GM23338 (cell line): ENCODE measurements around the gene SOD1. TPM values are rescaled to one million over a fixed set of nuclear protein-coding genes. Genes with fewer than 3 reads are reported as not detected.

ENCODE experiments used
- ATAC-seq: fragments of 200-7000 bp; cut with Tn5 transposase; 3 replicates; pipeline ENCODE4 v1.9.1; 2020
- DNase-seq: peaks from one replicate; pipeline ENCODE4 v3.0.0-alpha.2; 2015; ENCODE audit warnings: low spot score
- H2AFZ ChIP-seq: fragments of 200-600 bp; sonication (generic); 2 replicates; pipeline ENCODE4 v1.8.0; 2016; ENCODE audit warnings: antibody characterized with exemption, mild to moderate bottlenecking, moderate library complexity
- H3F3A ChIP-seq: fragments of 200-600 bp; sonication (generic); replicated peaks from 2 replicates; pipeline ENCODE4 v1.8.0; 2017; ENCODE audit warnings: antibody characterized with exemption, mixed run types, low read depth
- H3K27ac ChIP-seq: fragments of 200-600 bp; sonication (generic); 2 replicates; pipeline ENCODE4 v1.6.1; 2016; ENCODE audit warnings: low read depth
- H3K27me3 ChIP-seq: fragments of 200-600 bp; sonication (generic); 2 replicates; pipeline ENCODE4 v1.8.0; 2016; ENCODE audit warnings: mild to moderate bottlenecking, mixed run types, moderate library complexity; ENCODE audit not compliant: insufficient read depth
- H3K36me3 ChIP-seq: fragments of 200-600 bp; sonication (generic); 2 replicates; pipeline ENCODE4 v1.8.0; 2016; ENCODE audit warnings: mild to moderate bottlenecking; ENCODE audit not compliant: insufficient read depth
- H3K4me1 ChIP-seq: fragments of 200-600 bp; sonication (generic); 2 replicates; pipeline ENCODE4 v1.8.0; 2016; ENCODE audit warnings: mild to moderate bottlenecking, moderate library complexity; ENCODE audit not compliant: insufficient read depth
- H3K4me2 ChIP-seq: fragments of 200-600 bp; sonication (generic); 2 replicates; pipeline ENCODE4 v1.7.1; 2017; ENCODE audit warnings: mixed run types
- H3K4me3 ChIP-seq: fragments of 200-600 bp; sonication (generic); 2 replicates; pipeline ENCODE4 v1.6.1; 2016; ENCODE audit warnings: mixed run types
- H3K79me2 ChIP-seq: fragments of 200-600 bp; sonication (generic); replicated peaks from 2 replicates; pipeline ENCODE4 v1.8.0; 2017; ENCODE audit warnings: mild to moderate bottlenecking; ENCODE audit not compliant: insufficient read depth
- H3K9me2 ChIP-seq: fragments of 200-600 bp; sonication (generic); 2 replicates; pipeline ENCODE4 v1.8.0; 2017; ENCODE audit not compliant: insufficient read depth
- H4K20me1 ChIP-seq: fragments of 200-600 bp; sonication (generic); replicated peaks from 2 replicates; pipeline ENCODE4 v1.8.0; 2017; ENCODE audit warnings: mild to moderate bottlenecking; ENCODE audit not compliant: insufficient read depth
- H3K27ac Mint-ChIP-seq: 2 replicates; pipeline ENCODE4 v1.8.0; 2020; ENCODE audit warnings: inconsistent platforms, mild to moderate bottlenecking, moderate library complexity, mixed read lengths
- H3K27me3 Mint-ChIP-seq: 3 replicates; pipeline ENCODE4 v1.8.0; 2022; ENCODE audit warnings: low read depth, mild to moderate bottlenecking, moderate library complexity, mixed read lengths, inconsistent platforms; ENCODE audit not compliant: insufficient read depth, poor library complexity
- H3K36me3 Mint-ChIP-seq: 3 replicates; pipeline ENCODE4 v1.8.0; 2021; ENCODE audit warnings: low read depth, mild to moderate bottlenecking, inconsistent platforms, moderate library complexity, mixed read lengths
- H3K4me1 Mint-ChIP-seq: 3 replicates; pipeline ENCODE4 v1.8.0; 2020; ENCODE audit warnings: mild to moderate bottlenecking, inconsistent platforms, mixed read lengths
- H3K4me3 Mint-ChIP-seq: 3 replicates; pipeline ENCODE4 v1.8.0; 2021; ENCODE audit warnings: moderate library complexity, mild to moderate bottlenecking, inconsistent platforms, mixed read lengths
- H3K9me3 Mint-ChIP-seq: 3 replicates; pipeline ENCODE4 v1.8.0; 2020; ENCODE audit warnings: moderate library complexity, mild to moderate bottlenecking, inconsistent platforms, mixed read lengths
- CREB1 ChIP-seq: fragments of 250-450 bp; sonication (Bioruptor Pico); IDR thresholded peaks from 2 replicates; pipeline ENCODE4 v1.5.0; 2020; ENCODE audit warnings: low read depth, mild to moderate bottlenecking, moderate library complexity
- EZH2 ChIP-seq: fragments of 200-600 bp; sonication (generic); IDR thresholded peaks from one replicate; pipeline ENCODE4 v1.8.0; 2017; ENCODE audit warnings: antibody characterized with exemption, mild to moderate bottlenecking, low read depth; ENCODE audit not compliant: unreplicated experiment
- EZH2phosphoT487 ChIP-seq: fragments of 200-600 bp; sonication (generic); IDR thresholded peaks from one replicate; pipeline ENCODE4 v1.8.1; 2018; ENCODE audit warnings: antibody characterized with exemption; ENCODE audit not compliant: unreplicated experiment
- JUNB ChIP-seq: IDR thresholded peaks from one replicate; pipeline ENCODE4 v1.6.1; 2016; ENCODE audit warnings: antibody characterized with exemption; ENCODE audit not compliant: unreplicated experiment
- NANOG ChIP-seq: IDR thresholded peaks from 2 replicates; pipeline ENCODE4 v1.6.1; 2016; ENCODE audit warnings: antibody characterized with exemption, borderline replicate concordance
- POLR2AphosphoS5 ChIP-seq: IDR thresholded peaks from 2 replicates; pipeline ENCODE4 v1.6.1; 2016; ENCODE audit warnings: antibody characterized with exemption, low read depth
- STAT1 ChIP-seq: IDR thresholded peaks from one replicate; pipeline ENCODE4 v1.6.1; 2016; ENCODE audit warnings: antibody characterized with exemption; ENCODE audit not compliant: unreplicated experiment
- ZNF114 ChIP-seq: fragments of 250-450 bp; sonication (Bioruptor Pico); IDR thresholded peaks from 2 replicates; pipeline ENCODE4 v1.5.0; 2020; ENCODE audit warnings: mild to moderate bottlenecking, moderate library complexity
- polyA plus RNA-seq: library from polyadenylated mRNA; unstranded; fragments of >200 nt; fragmentation: Nextera tagmentation; extraction: Ambion mirVana; gene quantifications from 2 replicates; pipeline ENCODE4 v1.2.1, GENCODE V29; 2016
- total RNA-seq: library from RNA; depleted of rRNA; stranded (reverse); fragments of >200 nt; shearing (Covaris generic); gene quantifications from 2 replicates; pipeline ENCODE4 v1.2.3, GENCODE V29; 2014
- TF ChIP-seq, protein P1 (sequence below): fragments of 250-450 bp; sonication (Bioruptor Pico); IDR thresholded peaks from 2 replicates; pipeline ENCODE4 v1.5.0; 2020; ENCODE audit warnings: mild to moderate bottlenecking, moderate library complexity
- TF ChIP-seq, protein P2 (sequence below): IDR thresholded peaks from one replicate; pipeline ENCODE4 v1.6.1; 2018; ENCODE audit warnings: antibody characterized with exemption; ENCODE audit not compliant: unreplicated experiment
- TF ChIP-seq, protein P3 (sequence below): IDR thresholded peaks from 2 replicates; pipeline ENCODE4 v1.6.1; 2016; ENCODE audit warnings: antibody characterized with exemption
- TF ChIP-seq, protein P4 (sequence below), 2 experiments: fragments of 200-600 bp in 1 of 2; sonication (generic) in 1 of 2; conservative IDR thresholded peaks; 2 replicates each; pipeline versions ENCODE4 v1.5.1 to v1.6.1; 2016 to 2017; ENCODE audit warnings: antibody characterized with exemption in 2 of 2, low read depth in 2 of 2, mild to moderate bottlenecking in 2 of 2, moderate library complexity in 1 of 2

SOD1 gene
- total and polyA plus RNA-seq, 2 experiments from 2014 or later, result 123 to 454 TPM

DNA sequence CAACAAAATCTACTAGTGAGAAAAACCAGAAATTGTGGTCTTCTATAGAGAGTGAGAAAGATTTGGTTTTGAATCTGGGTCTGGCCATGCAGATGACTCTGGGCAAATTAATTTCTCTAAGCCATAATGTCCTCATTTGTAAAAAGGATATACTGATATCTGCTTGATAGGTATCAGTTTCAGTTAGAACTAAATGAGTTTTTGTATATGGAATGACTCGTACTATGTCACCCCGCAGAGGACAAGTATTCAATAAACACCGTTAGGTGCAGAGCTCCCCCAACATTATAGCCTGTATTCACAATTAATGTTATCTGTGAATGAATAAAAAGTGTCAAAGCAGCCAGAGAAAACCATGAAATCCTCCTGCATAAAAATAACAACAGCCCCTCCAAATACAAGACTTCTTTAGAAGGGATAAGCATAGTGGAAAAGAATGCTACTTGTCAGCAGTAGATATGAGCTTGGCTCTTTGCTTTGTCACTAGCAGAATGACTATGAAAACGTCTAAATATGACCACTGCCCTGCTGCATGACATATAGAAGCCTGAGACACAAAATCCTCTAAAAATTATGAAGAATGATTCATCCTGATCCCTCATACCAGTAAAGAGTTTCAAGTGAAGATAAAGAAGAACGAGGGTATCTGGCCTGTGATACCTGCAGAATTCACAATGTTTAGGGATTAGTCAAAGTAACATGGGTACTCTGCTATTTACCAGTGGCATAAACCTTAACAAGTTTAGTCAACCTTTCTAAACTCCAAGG, 54.7 kb downstream of the SOD1 start:
- Mint-ChIP-seq H3K4me3 (no peak overlapping the region), H3K27ac (peak overlapping the region; percentile 24; the same call in 1 of the 2 replicates), H3K9me3 (no peaks in the 10 kb centered on the region; the same call in 2 of the 3 replicates), H3K36me3 (no peaks in the 10 kb centered on the region), H3K27me3 (peaks cover 6% of the 10 kb centered on the region), H3K4me1 (peaks cover 72% of the 10 kb centered on the region)
- H3K36me3 ChIP-seq, result no peaks in the 10 kb centered on the region
- peak overlapping the region; percentile 23 for H3K27ac ChIP-seq
- TF ChIP-seq ZNF114 (CRISPR knock-in tag) (no peak), EZH2phosphoT487 (no peak), NANOG (no peak), JUNB (no peak), POLR2AphosphoS5 (no peak), STAT1 (no peak), CREB1 (no peak), EZH2 (no peak)
- TF ChIP-seq, protein P1, sequence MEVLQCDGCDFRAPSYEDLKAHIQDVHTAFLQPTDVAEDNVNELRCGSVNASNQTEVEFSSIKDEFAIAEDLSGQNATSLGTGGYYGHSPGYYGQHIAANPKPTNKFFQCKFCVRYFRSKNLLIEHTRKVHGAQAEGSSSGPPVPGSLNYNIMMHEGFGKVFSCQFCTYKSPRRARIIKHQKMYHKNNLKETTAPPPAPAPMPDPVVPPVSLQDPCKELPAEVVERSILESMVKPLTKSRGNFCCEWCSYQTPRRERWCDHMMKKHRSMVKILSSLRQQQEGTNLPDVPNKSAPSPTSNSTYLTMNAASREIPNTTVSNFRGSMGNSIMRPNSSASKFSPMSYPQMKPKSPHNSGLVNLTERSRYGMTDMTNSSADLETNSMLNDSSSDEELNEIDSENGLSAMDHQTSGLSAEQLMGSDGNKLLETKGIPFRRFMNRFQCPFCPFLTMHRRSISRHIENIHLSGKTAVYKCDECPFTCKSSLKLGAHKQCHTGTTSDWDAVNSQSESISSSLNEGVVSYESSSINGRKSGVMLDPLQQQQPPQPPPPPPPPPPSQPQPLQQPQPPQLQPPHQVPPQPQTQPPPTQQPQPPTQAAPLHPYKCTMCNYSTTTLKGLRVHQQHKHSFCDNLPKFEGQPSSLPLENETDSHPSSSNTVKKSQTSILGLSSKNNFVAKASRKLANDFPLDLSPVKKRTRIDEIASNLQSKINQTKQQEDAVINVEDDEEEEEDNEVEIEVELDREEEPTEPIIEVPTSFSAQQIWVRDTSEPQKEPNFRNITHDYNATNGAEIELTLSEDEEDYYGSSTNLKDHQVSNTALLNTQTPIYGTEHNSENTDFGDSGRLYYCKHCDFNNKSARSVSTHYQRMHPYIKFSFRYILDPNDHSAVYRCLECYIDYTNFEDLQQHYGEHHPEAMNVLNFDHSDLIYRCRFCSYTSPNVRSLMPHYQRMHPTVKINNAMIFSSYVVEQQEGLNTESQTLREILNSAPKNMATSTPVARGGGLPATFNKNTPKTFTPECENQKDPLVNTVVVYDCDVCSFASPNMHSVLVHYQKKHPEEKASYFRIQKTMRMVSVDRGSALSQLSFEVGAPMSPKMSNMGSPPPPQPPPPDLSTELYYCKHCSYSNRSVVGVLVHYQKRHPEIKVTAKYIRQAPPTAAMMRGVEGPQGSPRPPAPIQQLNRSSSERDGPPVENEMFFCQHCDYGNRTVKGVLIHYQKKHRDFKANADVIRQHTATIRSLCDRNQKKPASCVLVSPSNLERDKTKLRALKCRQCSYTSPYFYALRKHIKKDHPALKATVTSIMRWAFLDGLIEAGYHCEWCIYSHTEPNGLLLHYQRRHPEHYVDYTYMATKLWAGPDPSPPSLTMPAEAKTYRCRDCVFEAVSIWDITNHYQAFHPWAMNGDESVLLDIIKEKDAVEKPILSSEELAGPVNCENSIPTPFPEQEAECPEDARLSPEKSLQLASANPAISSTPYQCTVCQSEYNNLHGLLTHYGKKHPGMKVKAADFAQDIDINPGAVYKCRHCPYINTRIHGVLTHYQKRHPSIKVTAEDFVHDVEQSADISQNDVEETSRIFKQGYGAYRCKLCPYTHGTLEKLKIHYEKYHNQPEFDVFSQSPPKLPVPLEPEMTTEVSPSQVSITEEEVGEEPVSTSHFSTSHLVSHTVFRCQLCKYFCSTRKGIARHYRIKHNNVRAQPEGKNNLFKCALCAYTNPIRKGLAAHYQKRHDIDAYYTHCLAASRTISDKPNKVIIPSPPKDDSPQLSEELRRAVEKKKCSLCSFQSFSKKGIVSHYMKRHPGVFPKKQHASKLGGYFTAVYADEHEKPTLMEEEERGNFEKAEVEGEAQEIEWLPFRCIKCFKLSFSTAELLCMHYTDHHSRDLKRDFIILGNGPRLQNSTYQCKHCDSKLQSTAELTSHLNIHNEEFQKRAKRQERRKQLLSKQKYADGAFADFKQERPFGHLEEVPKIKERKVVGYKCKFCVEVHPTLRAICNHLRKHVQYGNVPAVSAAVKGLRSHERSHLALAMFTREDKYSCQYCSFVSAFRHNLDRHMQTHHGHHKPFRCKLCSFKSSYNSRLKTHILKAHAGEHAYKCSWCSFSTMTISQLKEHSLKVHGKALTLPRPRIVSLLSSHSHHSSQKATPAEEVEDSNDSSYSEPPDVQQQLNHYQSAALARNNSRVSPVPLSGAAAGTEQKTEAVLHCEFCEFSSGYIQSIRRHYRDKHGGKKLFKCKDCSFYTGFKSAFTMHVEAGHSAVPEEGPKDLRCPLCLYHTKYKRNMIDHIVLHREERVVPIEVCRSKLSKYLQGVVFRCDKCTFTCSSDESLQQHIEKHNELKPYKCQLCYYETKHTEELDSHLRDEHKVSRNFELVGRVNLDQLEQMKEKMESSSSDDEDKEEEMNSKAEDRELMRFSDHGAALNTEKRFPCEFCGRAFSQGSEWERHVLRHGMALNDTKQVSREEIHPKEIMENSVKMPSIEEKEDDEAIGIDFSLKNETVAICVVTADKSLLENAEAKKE (CRISPR knock-in tag), result no peak
- TF ChIP-seq, protein P2, sequence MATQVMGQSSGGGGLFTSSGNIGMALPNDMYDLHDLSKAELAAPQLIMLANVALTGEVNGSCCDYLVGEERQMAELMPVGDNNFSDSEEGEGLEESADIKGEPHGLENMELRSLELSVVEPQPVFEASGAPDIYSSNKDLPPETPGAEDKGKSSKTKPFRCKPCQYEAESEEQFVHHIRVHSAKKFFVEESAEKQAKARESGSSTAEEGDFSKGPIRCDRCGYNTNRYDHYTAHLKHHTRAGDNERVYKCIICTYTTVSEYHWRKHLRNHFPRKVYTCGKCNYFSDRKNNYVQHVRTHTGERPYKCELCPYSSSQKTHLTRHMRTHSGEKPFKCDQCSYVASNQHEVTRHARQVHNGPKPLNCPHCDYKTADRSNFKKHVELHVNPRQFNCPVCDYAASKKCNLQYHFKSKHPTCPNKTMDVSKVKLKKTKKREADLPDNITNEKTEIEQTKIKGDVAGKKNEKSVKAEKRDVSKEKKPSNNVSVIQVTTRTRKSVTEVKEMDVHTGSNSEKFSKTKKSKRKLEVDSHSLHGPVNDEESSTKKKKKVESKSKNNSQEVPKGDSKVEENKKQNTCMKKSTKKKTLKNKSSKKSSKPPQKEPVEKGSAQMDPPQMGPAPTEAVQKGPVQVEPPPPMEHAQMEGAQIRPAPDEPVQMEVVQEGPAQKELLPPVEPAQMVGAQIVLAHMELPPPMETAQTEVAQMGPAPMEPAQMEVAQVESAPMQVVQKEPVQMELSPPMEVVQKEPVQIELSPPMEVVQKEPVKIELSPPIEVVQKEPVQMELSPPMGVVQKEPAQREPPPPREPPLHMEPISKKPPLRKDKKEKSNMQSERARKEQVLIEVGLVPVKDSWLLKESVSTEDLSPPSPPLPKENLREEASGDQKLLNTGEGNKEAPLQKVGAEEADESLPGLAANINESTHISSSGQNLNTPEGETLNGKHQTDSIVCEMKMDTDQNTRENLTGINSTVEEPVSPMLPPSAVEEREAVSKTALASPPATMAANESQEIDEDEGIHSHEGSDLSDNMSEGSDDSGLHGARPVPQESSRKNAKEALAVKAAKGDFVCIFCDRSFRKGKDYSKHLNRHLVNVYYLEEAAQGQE, result no peak
- TF ChIP-seq, protein P3, sequence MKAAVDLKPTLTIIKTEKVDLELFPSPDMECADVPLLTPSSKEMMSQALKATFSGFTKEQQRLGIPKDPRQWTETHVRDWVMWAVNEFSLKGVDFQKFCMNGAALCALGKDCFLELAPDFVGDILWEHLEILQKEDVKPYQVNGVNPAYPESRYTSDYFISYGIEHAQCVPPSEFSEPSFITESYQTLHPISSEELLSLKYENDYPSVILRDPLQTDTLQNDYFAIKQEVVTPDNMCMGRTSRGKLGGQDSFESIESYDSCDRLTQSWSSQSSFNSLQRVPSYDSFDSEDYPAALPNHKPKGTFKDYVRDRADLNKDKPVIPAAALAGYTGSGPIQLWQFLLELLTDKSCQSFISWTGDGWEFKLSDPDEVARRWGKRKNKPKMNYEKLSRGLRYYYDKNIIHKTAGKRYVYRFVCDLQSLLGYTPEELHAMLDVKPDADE, result no peak
- TF ChIP-seq, protein P4, sequence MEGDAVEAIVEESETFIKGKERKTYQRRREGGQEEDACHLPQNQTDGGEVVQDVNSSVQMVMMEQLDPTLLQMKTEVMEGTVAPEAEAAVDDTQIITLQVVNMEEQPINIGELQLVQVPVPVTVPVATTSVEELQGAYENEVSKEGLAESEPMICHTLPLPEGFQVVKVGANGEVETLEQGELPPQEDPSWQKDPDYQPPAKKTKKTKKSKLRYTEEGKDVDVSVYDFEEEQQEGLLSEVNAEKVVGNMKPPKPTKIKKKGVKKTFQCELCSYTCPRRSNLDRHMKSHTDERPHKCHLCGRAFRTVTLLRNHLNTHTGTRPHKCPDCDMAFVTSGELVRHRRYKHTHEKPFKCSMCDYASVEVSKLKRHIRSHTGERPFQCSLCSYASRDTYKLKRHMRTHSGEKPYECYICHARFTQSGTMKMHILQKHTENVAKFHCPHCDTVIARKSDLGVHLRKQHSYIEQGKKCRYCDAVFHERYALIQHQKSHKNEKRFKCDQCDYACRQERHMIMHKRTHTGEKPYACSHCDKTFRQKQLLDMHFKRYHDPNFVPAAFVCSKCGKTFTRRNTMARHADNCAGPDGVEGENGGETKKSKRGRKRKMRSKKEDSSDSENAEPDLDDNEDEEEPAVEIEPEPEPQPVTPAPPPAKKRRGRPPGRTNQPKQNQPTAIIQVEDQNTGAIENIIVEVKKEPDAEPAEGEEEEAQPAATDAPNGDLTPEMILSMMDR (conservative IDR thresholded peaks at IDR 0.05; ENCODE audit: low read depth in 2 of 2), result no peak
- peaks cover 60% of the 10 kb centered on the region for H3K4me1 ChIP-seq
- H3K79me2 ChIP-seq, result peaks cover 100% of the 10 kb centered on the region
- ATAC-seq (no peak), DNase-seq (no peak)
- no peaks in the 10 kb centered on the region for H3K27me3 ChIP-seq
- no peaks in the 10 kb centered on the region for H3F3A ChIP-seq
- H2AFZ ChIP-seq, result no peak overlapping the region
- H3K4me3 ChIP-seq, result no peak overlapping the region
- H3K9me2 ChIP-seq, result no peaks in the 10 kb centered on the region
- H3K4me2 ChIP-seq, result peak overlapping the region; percentile 10; the same call in 1 of the 2 replicates
- H4K20me1 ChIP-seq, result peaks cover 52% of the 10 kb centered on the region
